ENCODE measurements around the gene PCBP2.

GRCh38 chr12:53428741-53429140 is 23.2 kb upstream of the PCBP2 start:
- no peak for TF ChIP-seq EZH2phosphoT487 (IDR thresholded peaks at IDR 0.05; ENCODE audit: insufficient read depth, low read depth)
- TF ChIP-seq EZH2 (IDR thresholded peaks at IDR 0.05; ENCODE audit: insufficient read depth, poor library complexity, severe bottlenecking) = no peak

Data from GM23248 (cell line).